Measurements from ENCODE around the gene CIRBP.

- TF ChIP-seq CTCF (IDR thresholded peaks at IDR 0.05; ENCODE audit: low read depth, low read length) (no peak), EZH2phosphoT487 (IDR thresholded peaks at IDR 0.05; ENCODE audit: low read depth) (no peak)
These were observed 41.7 kb upstream of the CIRBP start for GRCh38 chr19:1227304-1228054.
